ENCODE measurements around the gene MRPL19.

The MRPL19 gene

DNA sequence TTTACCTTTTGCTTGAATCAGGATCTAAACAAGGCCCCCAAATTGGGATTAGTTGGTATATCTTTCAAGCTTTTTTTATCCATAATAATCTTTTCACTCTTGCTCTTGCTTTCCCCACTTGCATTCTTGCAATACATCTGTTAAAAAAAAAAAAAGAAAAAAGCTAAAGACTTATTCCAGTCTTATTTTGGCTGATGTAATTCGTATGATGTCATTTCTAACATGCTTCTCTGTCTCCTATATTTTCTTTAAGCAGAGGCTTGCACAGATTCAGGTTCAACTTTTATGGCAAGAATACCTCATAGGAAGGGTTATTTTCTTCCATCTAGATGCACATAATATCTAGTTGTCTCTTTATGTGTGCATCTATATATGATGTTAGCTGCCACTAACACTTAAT, 73.9 kb downstream of the MRPL19 start:
- Histone ChIP-seq H4K20me1 (ENCODE audit: low read depth, low read length) (no peaks in the 10 kb centered on the region), H3K9ac (ENCODE audit: low read length) (no peak overlapping the region), H3K27ac (ENCODE audit: low read depth, low read length) (no peak overlapping the region), H3K9me2 (replicated peaks; ENCODE audit: insufficient read depth, low read length) (no peaks in the 10 kb centered on the region), H3F3A (ENCODE audit: insufficient read depth) (no peaks in the 10 kb centered on the region), H3K9me3 (ENCODE audit: insufficient read depth, low read length) (no peaks in the 10 kb centered on the region), H3K4me2 (ENCODE audit: low read depth, low read length, poor library complexity, severe bottlenecking) (no peak overlapping the region), H3K4me3 (ENCODE audit: insufficient read depth, low read length, poor library complexity, severe bottlenecking) (no peak overlapping the region), H3K79me2 (ENCODE audit: insufficient read depth, low read length) (no peaks in the 10 kb centered on the region), H2AFZ (ENCODE audit: low read depth, low read length, severe bottlenecking) (no peak overlapping the region), H3K36me3 (ENCODE audit: low read length) (no peaks in the 10 kb centered on the region), H3K27me3 (ENCODE audit: low read length) (no peaks in the 10 kb centered on the region)
- no peak for TF ChIP-seq EZH2phosphoT487 (conservative IDR thresholded peaks at IDR 0.05; ENCODE audit: low read length)
- TF ChIP-seq, protein P1, sequence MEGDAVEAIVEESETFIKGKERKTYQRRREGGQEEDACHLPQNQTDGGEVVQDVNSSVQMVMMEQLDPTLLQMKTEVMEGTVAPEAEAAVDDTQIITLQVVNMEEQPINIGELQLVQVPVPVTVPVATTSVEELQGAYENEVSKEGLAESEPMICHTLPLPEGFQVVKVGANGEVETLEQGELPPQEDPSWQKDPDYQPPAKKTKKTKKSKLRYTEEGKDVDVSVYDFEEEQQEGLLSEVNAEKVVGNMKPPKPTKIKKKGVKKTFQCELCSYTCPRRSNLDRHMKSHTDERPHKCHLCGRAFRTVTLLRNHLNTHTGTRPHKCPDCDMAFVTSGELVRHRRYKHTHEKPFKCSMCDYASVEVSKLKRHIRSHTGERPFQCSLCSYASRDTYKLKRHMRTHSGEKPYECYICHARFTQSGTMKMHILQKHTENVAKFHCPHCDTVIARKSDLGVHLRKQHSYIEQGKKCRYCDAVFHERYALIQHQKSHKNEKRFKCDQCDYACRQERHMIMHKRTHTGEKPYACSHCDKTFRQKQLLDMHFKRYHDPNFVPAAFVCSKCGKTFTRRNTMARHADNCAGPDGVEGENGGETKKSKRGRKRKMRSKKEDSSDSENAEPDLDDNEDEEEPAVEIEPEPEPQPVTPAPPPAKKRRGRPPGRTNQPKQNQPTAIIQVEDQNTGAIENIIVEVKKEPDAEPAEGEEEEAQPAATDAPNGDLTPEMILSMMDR (IDR thresholded peaks at IDR 0.05; ENCODE audit: insufficient read depth, low read length, poor library complexity, severe bottlenecking): no peak

DNA sequence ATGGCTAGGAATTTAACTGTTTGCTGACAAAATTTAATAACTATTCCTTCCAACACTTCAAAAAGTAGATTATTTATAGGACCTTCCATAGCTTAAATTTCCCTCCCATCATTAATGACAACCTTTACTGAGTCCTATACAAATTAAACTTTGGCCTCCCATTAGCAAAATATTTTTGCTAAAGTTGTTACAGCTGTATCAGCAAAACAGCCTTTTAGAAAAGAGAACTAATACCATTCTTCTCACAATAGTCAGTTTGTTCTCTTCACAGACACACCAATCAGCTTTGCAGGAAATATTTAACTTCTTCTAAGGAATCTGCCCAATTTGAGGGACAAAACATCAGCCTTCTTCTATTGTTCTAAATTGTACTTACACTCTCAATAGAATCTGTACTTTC, 76.1 kb downstream of the MRPL19 start:
- H3K27ac ChIP-seq (ENCODE audit: low read depth, low read length): no peak overlapping the region
- H3K36me3 ChIP-seq (ENCODE audit: low read length): no peaks in the 10 kb centered on the region
- no peak overlapping the region for H2AFZ ChIP-seq (ENCODE audit: low read depth, low read length, severe bottlenecking)
- H3F3A ChIP-seq (ENCODE audit: insufficient read depth): no peaks in the 10 kb centered on the region
- H4K20me1 ChIP-seq (ENCODE audit: low read depth, low read length): no peaks in the 10 kb centered on the region
- H3K27me3 ChIP-seq (ENCODE audit: low read length): no peaks in the 10 kb centered on the region
- no peak overlapping the region for H3K4me3 ChIP-seq (ENCODE audit: insufficient read depth, low read length, poor library complexity, severe bottlenecking)
- no peaks in the 10 kb centered on the region for H3K9me2 ChIP-seq (replicated peaks; ENCODE audit: insufficient read depth, low read length)
- TF ChIP-seq, protein P1 (IDR thresholded peaks at IDR 0.05; ENCODE audit: insufficient read depth, low read length, poor library complexity, severe bottlenecking): no peak
- no peak for TF ChIP-seq EZH2phosphoT487 (conservative IDR thresholded peaks at IDR 0.05; ENCODE audit: low read length)
- H3K9ac ChIP-seq (ENCODE audit: low read length): no peak overlapping the region
- H3K9me3 ChIP-seq (ENCODE audit: insufficient read depth, low read length): no peaks in the 10 kb centered on the region
- H3K79me2 ChIP-seq (ENCODE audit: insufficient read depth, low read length): no peaks in the 10 kb centered on the region
- no peak overlapping the region for H3K4me2 ChIP-seq (ENCODE audit: low read depth, low read length, poor library complexity, severe bottlenecking)

DNA sequence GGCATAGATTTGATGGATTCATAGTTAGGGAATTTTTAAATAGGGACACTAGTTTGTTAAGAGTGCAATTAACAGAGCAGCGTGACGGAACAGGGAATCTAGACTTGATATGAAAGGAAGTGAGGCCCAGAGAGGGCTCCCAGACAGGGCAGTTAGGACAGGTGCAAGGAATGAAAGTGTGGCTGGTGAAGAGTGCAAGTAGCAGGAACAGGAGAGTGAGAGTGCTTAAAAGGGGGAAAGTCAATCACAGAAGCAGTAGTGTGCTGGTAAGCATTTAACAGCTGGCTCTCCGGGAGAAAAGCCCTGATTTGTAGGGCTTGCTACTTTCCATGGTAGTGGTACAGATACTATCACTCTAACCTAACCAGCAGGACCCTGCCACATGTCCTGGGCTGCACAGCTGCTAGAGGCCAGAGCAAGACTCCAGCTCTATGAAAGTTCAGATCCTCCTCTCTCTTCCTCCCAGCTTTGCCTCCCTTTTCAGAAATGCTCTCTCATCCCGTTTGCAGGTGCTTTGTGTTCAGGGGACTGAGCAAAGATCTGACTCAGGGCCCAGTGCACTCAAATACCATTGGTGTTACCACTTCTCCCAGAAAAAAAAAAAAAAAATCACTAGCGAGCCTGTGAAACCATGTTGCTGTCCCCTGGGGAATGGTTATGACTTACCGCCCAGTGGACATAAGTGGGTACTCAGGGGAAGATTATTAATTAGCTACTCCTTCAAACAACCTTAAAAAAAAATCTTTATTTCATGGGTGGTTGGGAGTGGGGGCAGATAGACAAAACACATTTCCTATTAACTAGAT, 82.2 kb downstream of the MRPL19 start:
- no peaks in the 10 kb centered on the region for H3K27me3 ChIP-seq (ENCODE audit: low read length)
- no peak overlapping the region for H2AFZ ChIP-seq (ENCODE audit: low read depth, low read length, severe bottlenecking)
- H3K9me2 ChIP-seq (replicated peaks; ENCODE audit: insufficient read depth, low read length): no peaks in the 10 kb centered on the region
- H3K9me3 ChIP-seq (ENCODE audit: insufficient read depth, low read length): no peaks in the 10 kb centered on the region
- no peaks in the 10 kb centered on the region for H3K36me3 ChIP-seq (ENCODE audit: low read length)
- H4K20me1 ChIP-seq (ENCODE audit: low read depth, low read length): no peaks in the 10 kb centered on the region
- TF ChIP-seq EZH2phosphoT487 (conservative IDR thresholded peaks at IDR 0.05; ENCODE audit: low read length): no peak
- TF ChIP-seq, protein P1 (IDR thresholded peaks at IDR 0.05; ENCODE audit: insufficient read depth, low read length, poor library complexity, severe bottlenecking): no peak
- no peaks in the 10 kb centered on the region for H3F3A ChIP-seq (ENCODE audit: insufficient read depth)
- no peak overlapping the region for H3K27ac ChIP-seq (ENCODE audit: low read depth, low read length)
- no peaks in the 10 kb centered on the region for H3K79me2 ChIP-seq (ENCODE audit: insufficient read depth, low read length)
- H3K4me2 ChIP-seq (ENCODE audit: low read depth, low read length, poor library complexity, severe bottlenecking): no peak overlapping the region
- no peak overlapping the region for H3K9ac ChIP-seq (ENCODE audit: low read length)
- H3K4me3 ChIP-seq (ENCODE audit: insufficient read depth, low read length, poor library complexity, severe bottlenecking): no peak overlapping the region
